ENCODE data around the gene LDB2.

Gene LDB2

GRCh38 chr4:16467061-16467460 lies 431.4 kb downstream of the LDB2 start:
- no peak for DNase-seq

GRCh38 chr4:16466581-16466980 lies 431.9 kb downstream of the LDB2 start:
- no peak for DNase-seq

- no peak for DNase-seq
Observed at GRCh38 chr4:16464651-16465050, 433.8 kb downstream of the LDB2 start.

- DNase-seq = no peak
Observed at GRCh38 chr4:16462656-16463055, 435.8 kb downstream of the LDB2 start.

GRCh38 chr4:16461362-16461761 lies 437.1 kb downstream of the LDB2 start:
- no peak for DNase-seq

GRCh38 chr4:16457944-16458343 lies 440.5 kb downstream of the LDB2 start:
- DNase-seq = no peak

Measured in right kidney (tissue), 1 donor.